WTC11 (cell line): ENCODE measurements around the gene ANKRD17. TPM values are rescaled to one million over a fixed set of nuclear protein-coding genes. Genes with fewer than 3 reads are reported as not detected.

Experiments used
- ATAC-seq: fragments of 200-7000 bp; cut with Tn5 transposase; 2 replicates; pipeline ENCODE4 v1.10.0; 2021; ENCODE audit warnings: mild to moderate bottlenecking, moderate library complexity
- CTCF ChIA-PET: fragments of 300-600 bp; sonication (Branson Sonifier 250); formaldehyde crosslinking; loops from one replicate; lab custom pipeline; 2021; ENCODE audit warnings: antibody characterized with exemption; lab: Charles Lee
- POLR2A ChIA-PET: fragments of 350-600 bp; sonication (Branson Sonifier 250); formaldehyde crosslinking; loops from one replicate; lab custom pipeline; 2021; ENCODE audit warnings: antibody characterized with exemption; lab: Charles Lee
- DNase-seq: peaks from one replicate; pipeline ENCODE4 v3.0.0; 2021; ENCODE audit warnings: low spot score
- H3K27ac Mint-ChIP-seq: 2 replicates; pipeline ENCODE4 v1.8.0; 2021; ENCODE audit warnings: mixed read lengths
- H3K27me3 Mint-ChIP-seq: 2 replicates; pipeline ENCODE4 v1.8.0; 2021; ENCODE audit warnings: low read depth, mild to moderate bottlenecking, moderate library complexity, mixed read lengths
- H3K36me3 Mint-ChIP-seq: 2 replicates; pipeline ENCODE4 v1.8.0; 2021; ENCODE audit warnings: mixed read lengths
- H3K4me1 Mint-ChIP-seq: 2 replicates; pipeline ENCODE4 v1.8.0; 2022; ENCODE audit warnings: mixed read lengths
- H3K4me3 Mint-ChIP-seq: 2 replicates; pipeline ENCODE4 v1.8.0; 2021; ENCODE audit warnings: mild to moderate bottlenecking, moderate library complexity, mixed read lengths
- H3K9me3 Mint-ChIP-seq: 2 replicates; pipeline ENCODE4 v1.8.0; 2021; ENCODE audit warnings: mixed read lengths
- AFF4 ChIP-seq: sonication (generic); formaldehyde crosslinking; IDR thresholded peaks from 2 replicates; pipeline ENCODE4 v1.8.1; 2023; ENCODE audit warnings: mild to moderate bottlenecking, missing genetic modification reagents, borderline replicate concordance
- ATF3 ChIP-seq: sonication (generic); formaldehyde crosslinking; conservative IDR thresholded peaks from 2 replicates; pipeline ENCODE4 v1.8.1; 2022; ENCODE audit warnings: mild to moderate bottlenecking, missing genetic modification reagents
- CBFB ChIP-seq: sonication (generic); formaldehyde crosslinking; IDR thresholded peaks from 2 replicates; pipeline ENCODE4 v1.8.1; 2022; ENCODE audit warnings: mild to moderate bottlenecking, low read depth, missing genetic modification reagents
- E2F5 ChIP-seq: sonication (generic); formaldehyde crosslinking; IDR thresholded peaks from 2 replicates; pipeline ENCODE4 v1.8.1; 2022; ENCODE audit warnings: mild to moderate bottlenecking, moderate library complexity, missing genetic modification reagents
- ERG ChIP-seq: fragments of 250-450 bp; sonication (Bioruptor Pico); IDR thresholded peaks from 2 replicates; pipeline ENCODE4 v1.8.0; 2021; ENCODE audit warnings: mild to moderate bottlenecking
- ETV6 ChIP-seq: sonication (generic); formaldehyde crosslinking; IDR thresholded peaks from 2 replicates; pipeline ENCODE4 v1.8.1; 2022; ENCODE audit warnings: mild to moderate bottlenecking, missing genetic modification reagents
- GABPB1 ChIP-seq: sonication (generic); formaldehyde crosslinking; IDR thresholded peaks from 2 replicates; pipeline ENCODE4 v1.8.1; 2023; ENCODE audit warnings: mild to moderate bottlenecking, missing genetic modification reagents
- HMGXB4 ChIP-seq: sonication (generic); formaldehyde crosslinking; IDR thresholded peaks from 2 replicates; pipeline ENCODE4 v1.8.1; 2023; ENCODE audit warnings: mild to moderate bottlenecking, moderate library complexity, missing genetic modification reagents
- MYBL2 ChIP-seq: sonication (generic); formaldehyde crosslinking; IDR thresholded peaks from 2 replicates; pipeline ENCODE4 v1.8.1; 2023; ENCODE audit warnings: mild to moderate bottlenecking, moderate library complexity, missing genetic modification reagents
- NFE2L1 ChIP-seq: sonication (generic); formaldehyde crosslinking; IDR thresholded peaks from 2 replicates; pipeline ENCODE4 v1.8.1; 2023; ENCODE audit warnings: missing genetic modification reagents
- NR3C1 ChIP-seq: sonication (generic); formaldehyde crosslinking; conservative IDR thresholded peaks from 2 replicates; pipeline ENCODE4 v1.8.1; 2023; ENCODE audit warnings: low read depth, mild to moderate bottlenecking, missing genetic modification reagents
- PRDM15 ChIP-seq: sonication (generic); formaldehyde crosslinking; IDR thresholded peaks from 2 replicates; pipeline ENCODE4 v1.8.0; 2022; ENCODE audit warnings: missing genetic modification reagents
- RORB ChIP-seq: fragments of 250-450 bp; sonication (Bioruptor Pico); IDR thresholded peaks from 2 replicates; pipeline ENCODE4 v1.9.0; 2021; ENCODE audit warnings: mild to moderate bottlenecking
- SMAD4 ChIP-seq: sonication (generic); formaldehyde crosslinking; IDR thresholded peaks from 2 replicates; pipeline ENCODE4 v1.8.0; 2022; ENCODE audit warnings: mild to moderate bottlenecking, missing genetic modification reagents
- STAT6 ChIP-seq: sonication (generic); formaldehyde crosslinking; conservative IDR thresholded peaks from 2 replicates; pipeline ENCODE4 v1.8.1; 2023; ENCODE audit warnings: mild to moderate bottlenecking, low read depth, missing genetic modification reagents, moderate library complexity
- TCF7 ChIP-seq: sonication (generic); formaldehyde crosslinking; IDR thresholded peaks from 2 replicates; pipeline ENCODE4 v1.8.0; 2022; ENCODE audit warnings: mild to moderate bottlenecking, low read depth, missing genetic modification reagents, moderate library complexity
- ZNF138 ChIP-seq: sonication (generic); formaldehyde crosslinking; conservative IDR thresholded peaks from 2 replicates; pipeline ENCODE4 v1.8.1; 2022; ENCODE audit warnings: mild to moderate bottlenecking, moderate library complexity, missing genetic modification reagents
- total RNA-seq: library from RNA; stranded (reverse); gene quantifications from 3 replicates; pipeline ENCODE4 v1.2.3, GENCODE V29; 2021
- TF ChIP-seq, protein P1 (sequence below): fragments of 200-600 bp; IDR thresholded peaks from 2 replicates; pipeline ENCODE4 v1.8.0; 2022; ENCODE audit warnings: antibody characterized with exemption

ANKRD17 gene
- total RNA-seq, 1 experiment from 2014 or later: 76.0 TPM

DNA sequence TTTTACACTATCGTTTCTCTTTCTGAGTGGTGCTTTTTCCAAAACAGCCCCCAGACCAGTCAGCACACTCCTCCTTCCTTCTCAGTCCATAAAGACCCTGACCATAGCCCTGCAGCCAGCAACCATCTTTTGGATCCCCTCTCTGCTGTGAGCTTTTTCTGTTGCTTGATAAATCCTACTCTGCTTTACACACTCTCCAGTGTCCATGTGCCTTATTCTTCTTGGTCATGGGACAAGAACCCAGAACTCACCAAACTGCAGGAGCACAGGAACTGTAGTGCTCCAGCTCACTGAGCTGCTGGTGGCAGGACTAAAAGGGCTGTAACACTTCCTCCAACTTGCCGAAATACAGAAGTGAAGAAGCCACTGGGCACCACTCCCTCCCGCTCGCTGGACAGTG lies 221.5 kb downstream of the ANKRD17 start (continued):
- no peak for TF ChIP-seq AFF4 (CRISPR knock-in tag)
- no peak for TF ChIP-seq TCF7
- no peak for TF ChIP-seq HMGXB4
- TF ChIP-seq ETV6: no peak

DNA sequence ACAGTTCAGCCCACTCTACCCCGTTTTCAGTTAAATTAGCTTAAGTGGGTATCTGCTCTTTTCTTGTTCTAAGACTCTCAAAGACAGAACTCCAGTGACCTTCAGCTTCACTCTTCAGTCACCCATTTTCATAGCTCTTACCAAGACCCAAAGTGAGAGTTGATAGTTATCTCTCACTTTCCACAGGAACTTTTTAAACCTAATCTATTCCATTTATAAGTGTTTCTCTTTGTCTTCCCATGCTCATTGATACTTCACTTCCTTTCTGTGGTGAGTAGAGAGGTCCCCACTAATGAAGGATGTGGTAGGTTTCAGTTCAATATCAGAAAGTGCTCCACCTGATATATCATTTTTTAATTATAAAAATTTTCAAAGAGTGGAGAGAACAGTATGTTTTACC lies 222.5 kb downstream of the ANKRD17 start:
- no peak for ATAC-seq
- Mint-ChIP-seq H3K4me3 (no peak overlapping the region), H3K27ac (no peak overlapping the region)
- CTCF ChIA-PET: no interaction called here
- TF ChIP-seq NR3C1 (CRISPR knock-in tag): no peak
- no peak for TF ChIP-seq ERG (CRISPR knock-in tag)
- TF ChIP-seq PRDM15 (CRISPR knock-in tag): no peak
- no peak for TF ChIP-seq SMAD4 (CRISPR knock-in tag)
- no peak for TF ChIP-seq RORB
- TF ChIP-seq E2F5 (CRISPR knock-in tag): no peak
- TF ChIP-seq, all 79 proteins: peak for 0
- peaks cover 23% of the 10 kb centered on the region for H3K36me3 Mint-ChIP-seq
- peaks cover 39% of the 10 kb centered on the region for H3K9me3 Mint-ChIP-seq
- POLR2A ChIA-PET: no interaction called here
- DNase-seq: no peak
- H3K27me3 Mint-ChIP-seq: peaks cover 8% of the 10 kb centered on the region
- peaks cover 4% of the 10 kb centered on the region; the same call in 1 of the 2 replicates for H3K4me1 Mint-ChIP-seq

DNA sequence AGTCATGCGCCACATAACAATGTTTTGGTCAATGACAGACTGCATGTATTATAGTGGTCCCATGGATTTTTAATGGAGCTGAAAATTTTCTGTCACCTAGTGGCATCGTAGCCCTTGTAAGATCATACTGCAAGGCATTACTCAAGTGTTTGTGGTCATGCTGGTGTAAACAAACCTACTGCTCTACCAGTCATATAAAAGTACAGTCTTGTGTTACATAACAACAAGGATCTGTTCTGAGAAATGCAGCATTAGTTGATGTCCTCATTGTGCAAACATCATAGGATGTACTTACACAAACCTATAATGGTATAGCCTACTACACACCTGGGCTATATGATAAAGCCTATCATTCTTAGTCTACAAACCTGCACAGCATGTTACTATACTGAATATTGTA lies 223.7 kb downstream of the ANKRD17 start:
- POLR2A ChIA-PET: no interaction called here
- CTCF ChIA-PET: no interaction called here
- Mint-ChIP-seq H3K27me3 (peaks cover 8% of the 10 kb centered on the region), H3K4me1 (peaks cover 4% of the 10 kb centered on the region; the same call in 1 of the 2 replicates), H3K4me3 (no peak overlapping the region), H3K27ac (no peak overlapping the region), H3K9me3 (peaks cover 44% of the 10 kb centered on the region), H3K36me3 (peaks cover 26% of the 10 kb centered on the region)
- no peak for ATAC-seq
- DNase-seq: no peak
- TF ChIP-seq, protein P1, sequence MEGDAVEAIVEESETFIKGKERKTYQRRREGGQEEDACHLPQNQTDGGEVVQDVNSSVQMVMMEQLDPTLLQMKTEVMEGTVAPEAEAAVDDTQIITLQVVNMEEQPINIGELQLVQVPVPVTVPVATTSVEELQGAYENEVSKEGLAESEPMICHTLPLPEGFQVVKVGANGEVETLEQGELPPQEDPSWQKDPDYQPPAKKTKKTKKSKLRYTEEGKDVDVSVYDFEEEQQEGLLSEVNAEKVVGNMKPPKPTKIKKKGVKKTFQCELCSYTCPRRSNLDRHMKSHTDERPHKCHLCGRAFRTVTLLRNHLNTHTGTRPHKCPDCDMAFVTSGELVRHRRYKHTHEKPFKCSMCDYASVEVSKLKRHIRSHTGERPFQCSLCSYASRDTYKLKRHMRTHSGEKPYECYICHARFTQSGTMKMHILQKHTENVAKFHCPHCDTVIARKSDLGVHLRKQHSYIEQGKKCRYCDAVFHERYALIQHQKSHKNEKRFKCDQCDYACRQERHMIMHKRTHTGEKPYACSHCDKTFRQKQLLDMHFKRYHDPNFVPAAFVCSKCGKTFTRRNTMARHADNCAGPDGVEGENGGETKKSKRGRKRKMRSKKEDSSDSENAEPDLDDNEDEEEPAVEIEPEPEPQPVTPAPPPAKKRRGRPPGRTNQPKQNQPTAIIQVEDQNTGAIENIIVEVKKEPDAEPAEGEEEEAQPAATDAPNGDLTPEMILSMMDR: no peak
- no peak for TF ChIP-seq ZNF138 (CRISPR knock-in tag)
- no peak for TF ChIP-seq NFE2L1 (CRISPR knock-in tag)
- no peak for TF ChIP-seq STAT6 (CRISPR knock-in tag)
- TF ChIP-seq GABPB1: no peak
- TF ChIP-seq CBFB (CRISPR knock-in tag): no peak
- TF ChIP-seq MYBL2 (CRISPR knock-in tag): no peak
- TF ChIP-seq ATF3 (CRISPR knock-in tag): no peak
- no peak for TF ChIP-seq RORB
